ENCODE data around the gene FAM227B.

- TF ChIP-seq CTCF (conservative IDR thresholded peaks at IDR 0.05; ENCODE audit: low read depth, low read length) (no peak), EZH2 (IDR thresholded peaks at IDR 0.05; ENCODE audit: low read length, unreplicated experiment) (no peak)
These were observed 1.9 kb upstream of the FAM227B start for GRCh38 chr15:49622561-49622960.
